ENCODE measurements around the gene LRRN3.
"Not testable (repeated sequence)": the region's sequence is repeated elsewhere in the genome, so short reads cannot be mapped to it uniquely, and the experiment has no call there.

LRRN3 gene

DNA sequence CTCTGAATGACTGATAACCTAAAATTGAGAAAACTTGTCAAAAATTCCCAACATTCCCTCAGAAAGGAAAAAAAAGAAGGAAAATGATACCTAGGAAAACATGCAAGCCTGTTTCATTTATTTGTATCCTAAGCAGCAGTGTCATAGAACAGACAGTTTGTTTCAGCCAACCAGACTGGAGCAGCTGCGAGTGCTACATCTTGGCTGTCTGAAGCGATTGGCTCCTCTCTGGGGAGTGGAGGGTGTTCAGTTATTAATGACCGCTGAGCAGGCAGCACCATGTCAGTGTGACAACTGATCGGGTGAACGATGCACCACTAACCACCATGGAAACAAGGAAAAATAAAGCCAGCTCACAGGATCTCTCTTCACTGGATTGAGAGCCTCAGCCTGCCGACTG, at the start of gene LRRN3:
LRRN3 (plus strand) TSS at position 282 of the 400 bp plus-strand sequence. CDS start 31,646 bp downstream, outside the sequence.
- DNase-seq (ENCODE audit: low read depth): no peak

GRCh38 chr7:111041577-111041976, 49.4 kb upstream of the LRRN3 start:
- no peak for DNase-seq (ENCODE audit: low read depth)

- DNase-seq (ENCODE audit: low read depth): no peak
These were observed 48.1 kb upstream of the LRRN3 start for GRCh38 chr7:111042842-111043241.

DNA sequence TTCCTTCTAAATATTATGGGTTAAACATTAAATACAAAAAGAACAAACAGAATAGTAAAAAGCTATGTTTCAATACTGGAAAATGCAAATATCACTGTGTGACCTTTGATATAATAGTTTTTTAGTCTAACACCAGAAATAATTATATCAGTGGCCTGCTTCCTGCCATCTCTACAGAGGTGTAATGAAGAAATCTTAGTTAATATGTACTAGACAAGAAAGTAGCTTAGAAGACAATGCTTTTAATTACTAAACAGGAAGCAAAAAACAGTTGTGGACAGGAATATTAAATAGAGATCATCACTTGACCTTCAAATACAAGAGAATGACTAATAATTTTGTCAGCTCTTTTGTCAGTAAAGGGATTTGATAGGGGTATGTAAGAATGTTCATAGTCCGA, 47.4 kb upstream of the LRRN3 start:
- no peak for DNase-seq (ENCODE audit: low read depth)

DNA sequence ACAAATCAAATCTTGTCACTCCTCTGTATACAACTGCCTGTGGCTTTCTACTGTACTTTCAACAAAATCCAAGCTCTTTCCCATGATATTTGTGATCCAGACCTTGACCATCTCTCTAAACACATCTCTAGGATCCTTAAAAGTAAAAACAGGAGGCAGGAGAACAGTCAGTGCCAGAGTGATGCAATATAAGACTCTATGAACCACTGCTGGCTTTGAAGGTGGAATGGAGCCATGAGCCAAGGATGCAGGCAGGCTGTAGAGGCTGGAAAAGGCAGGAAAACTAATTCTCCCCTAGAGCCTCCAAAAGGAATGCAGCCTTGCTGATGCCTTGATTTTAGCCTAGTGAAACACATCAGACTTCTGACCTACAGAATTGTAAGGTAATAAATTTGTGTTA, 45.5 kb upstream of the LRRN3 start:
- DNase-seq (ENCODE audit: low read depth): no peak

DNA sequence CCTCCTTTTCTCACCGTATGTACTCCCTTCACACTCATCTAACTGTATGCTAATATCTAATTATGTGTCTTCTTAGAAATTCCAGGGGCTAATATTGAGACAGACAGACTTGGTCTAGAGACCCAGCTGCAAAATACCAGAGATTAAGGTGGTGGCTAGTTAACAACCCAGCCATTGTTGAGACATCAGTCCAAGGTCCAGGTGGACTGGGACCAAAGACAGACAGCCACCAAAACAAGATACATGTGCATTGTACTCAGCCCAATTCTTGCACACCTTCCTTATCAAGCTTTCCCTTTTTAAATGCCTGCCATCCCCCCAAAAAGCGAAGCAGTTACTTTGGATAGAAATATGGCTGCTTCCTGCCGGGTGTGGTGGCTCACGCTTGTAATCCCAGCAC, 43.3 kb upstream of the LRRN3 start:
- DNase-seq (ENCODE audit: low read depth): no peak

DNA sequence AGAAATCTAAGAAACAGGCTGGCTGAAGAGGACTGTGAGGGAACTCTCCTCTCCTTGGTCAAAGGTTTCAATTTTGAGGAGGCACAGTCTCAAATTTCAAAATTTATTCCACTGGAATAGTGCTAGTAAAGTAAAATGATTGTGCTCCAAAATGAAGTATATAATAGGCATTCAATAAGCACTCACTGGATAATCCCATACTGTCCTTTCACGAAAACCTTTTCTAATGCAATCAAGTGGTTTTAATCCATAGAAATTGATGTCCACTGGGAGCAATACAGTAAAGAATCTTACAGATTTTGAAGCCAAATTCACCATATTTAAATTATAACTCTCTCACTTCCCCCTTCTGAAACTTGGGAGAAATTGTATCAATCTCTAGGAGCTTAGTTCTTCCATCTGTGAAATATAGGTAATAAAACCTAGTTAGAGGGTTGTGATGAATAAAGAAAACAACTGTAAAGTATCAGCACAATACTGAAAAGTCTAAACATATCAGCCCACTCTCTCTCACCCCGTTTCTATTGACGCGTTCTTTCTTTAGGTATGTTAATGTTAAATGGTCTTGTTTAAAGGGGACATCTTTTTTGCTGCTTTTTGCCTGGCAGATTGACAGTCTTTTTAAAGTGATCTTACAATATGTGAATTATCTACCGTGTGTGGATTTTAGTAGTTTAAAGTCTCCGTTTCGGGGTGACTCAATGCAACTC, 40.8 kb upstream of the LRRN3 start:
- no peak for DNase-seq (ENCODE audit: low read depth)

- DNase-seq (ENCODE audit: low read depth): no peak
These were observed 40.0 kb upstream of the LRRN3 start for GRCh38 chr7:111050875-111051416.

GRCh38 chr7:111051832-111052231, 39.1 kb upstream of the LRRN3 start:
- DNase-seq (ENCODE audit: low read depth): no peak

GRCh38 chr7:111053035-111053434, 37.9 kb upstream of the LRRN3 start:
- no peak for DNase-seq (ENCODE audit: low read depth)

DNA sequence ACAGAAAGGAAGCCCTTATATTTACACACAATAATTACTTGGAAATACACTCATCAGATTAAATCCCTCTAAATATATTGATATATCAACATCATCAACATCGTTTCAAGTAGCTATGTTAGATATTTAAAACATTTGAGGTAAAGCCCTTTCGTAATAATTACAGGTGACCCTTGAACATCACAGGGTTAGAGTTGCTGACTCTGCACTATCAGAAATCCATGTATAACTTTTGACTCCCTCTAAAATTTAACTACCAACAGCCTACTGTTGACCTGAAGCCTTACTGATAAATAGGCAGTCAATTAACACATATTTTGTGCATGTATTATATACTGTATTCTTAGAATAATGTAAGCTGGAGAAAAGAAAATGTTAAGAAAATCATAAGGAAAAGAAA, 34.6 kb upstream of the LRRN3 start:
- DNase-seq (ENCODE audit: low read depth): no peak

- no peak for DNase-seq (ENCODE audit: low read depth)
These were observed 33.9 kb upstream of the LRRN3 start for GRCh38 chr7:111057066-111057465.

GRCh38 chr7:111059833-111060232, 31.1 kb upstream of the LRRN3 start:
- no peak for DNase-seq (ENCODE audit: low read depth)

DNA sequence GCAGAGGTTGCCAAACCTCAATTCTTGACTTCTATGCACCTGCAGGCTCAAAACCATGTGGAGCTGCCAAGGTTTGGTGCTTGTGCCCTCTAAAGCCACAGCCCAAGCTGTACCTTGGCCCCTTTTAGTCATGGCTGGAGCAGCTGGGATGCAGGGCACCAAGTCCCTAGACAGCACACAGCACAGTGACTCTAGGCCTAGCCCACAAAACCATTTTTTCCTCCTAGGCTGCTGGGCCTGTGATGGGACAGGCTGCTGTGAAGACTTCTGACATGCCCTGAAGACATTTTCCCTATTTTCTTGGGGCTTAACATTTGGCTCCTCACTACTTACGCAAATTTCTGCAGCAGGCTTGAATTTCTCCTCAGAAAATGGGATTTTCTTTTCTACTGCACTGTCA, 27.8 kb upstream of the LRRN3 start:
- DNase-seq (ENCODE audit: low read depth): no peak

- no peak for DNase-seq (ENCODE audit: low read depth)
These were observed 23.7 kb upstream of the LRRN3 start for GRCh38 chr7:111067251-111067650.

DNA sequence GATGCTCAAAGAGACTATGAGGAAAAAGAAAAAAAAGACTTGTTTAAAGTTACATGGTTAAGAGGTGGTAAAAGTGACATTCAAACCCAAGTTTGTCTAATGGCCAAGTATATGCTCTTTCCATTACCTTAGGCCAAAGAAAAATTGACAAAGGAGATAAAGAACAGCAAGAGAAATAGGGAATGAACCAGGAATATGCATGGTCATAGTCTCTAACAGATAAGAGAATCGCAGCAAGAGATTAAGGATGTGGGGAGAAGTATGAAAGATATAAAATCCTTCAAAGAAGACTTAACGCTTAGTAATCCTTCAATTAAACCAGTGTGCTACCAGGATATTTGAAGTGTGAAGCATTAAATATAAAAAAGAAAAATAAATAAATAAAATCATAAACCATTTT, 23.2 kb upstream of the LRRN3 start:
- no peak for DNase-seq (ENCODE audit: low read depth)

DNA sequence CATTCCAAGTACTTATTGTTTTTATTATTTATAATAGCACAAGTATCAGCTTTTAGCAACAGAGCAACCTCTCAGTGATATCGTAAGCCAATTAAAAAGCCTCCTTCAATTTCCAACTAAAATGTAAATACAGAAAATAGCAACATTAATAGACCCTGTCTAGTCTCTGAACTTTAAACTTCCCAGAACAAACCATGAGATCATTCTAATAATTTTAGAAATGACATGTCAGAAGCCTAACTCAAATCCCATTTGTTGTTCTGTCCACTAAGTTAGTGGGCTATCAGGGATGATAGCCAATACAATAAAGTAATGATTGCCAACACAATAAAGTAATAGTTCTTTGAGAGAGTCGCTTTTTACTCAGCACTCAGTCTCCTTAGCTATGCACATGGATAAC, 22.3 kb upstream of the LRRN3 start:
- no peak for DNase-seq (ENCODE audit: low read depth)

DNA sequence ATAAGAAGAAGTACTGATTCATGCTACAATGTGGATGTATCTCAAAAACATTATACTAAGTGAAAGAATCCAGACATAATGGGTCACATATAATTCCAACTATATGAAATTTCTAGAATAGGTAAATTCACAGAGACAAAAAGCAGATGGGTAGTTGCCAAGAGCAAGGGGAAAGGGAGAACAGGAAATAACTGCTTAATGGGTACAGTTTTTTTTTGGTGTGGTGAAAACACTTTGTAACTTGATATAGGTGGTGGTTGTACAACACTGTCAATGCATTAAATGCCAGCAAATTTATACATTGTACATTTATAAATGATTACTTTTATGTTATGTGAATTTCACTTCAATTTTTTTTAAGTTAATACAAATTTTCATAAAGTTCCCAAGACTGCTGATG, 19.4 kb upstream of the LRRN3 start:
- no peak for DNase-seq (ENCODE audit: low read depth)

DNA sequence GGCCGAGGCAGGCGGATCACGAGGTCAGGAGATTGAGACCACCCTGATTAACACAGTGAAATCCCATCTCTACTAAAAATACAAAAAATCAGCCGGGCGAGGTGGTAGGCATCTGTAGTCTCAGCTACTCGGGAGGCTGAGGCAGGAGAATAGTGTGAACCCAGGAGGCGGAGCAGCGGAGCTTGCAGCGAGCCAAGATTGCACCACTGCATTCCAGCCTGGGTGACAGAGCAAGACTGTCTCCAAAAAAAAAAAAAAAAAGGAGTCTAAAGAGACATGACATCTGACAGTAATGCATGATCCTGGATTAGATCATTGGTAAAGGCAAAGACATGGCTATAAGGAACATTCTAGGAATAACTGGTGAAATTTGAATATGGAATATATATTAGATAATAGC, 18.3 kb upstream of the LRRN3 start:
- DNase-seq (ENCODE audit: low read depth): not testable (repeated sequence)

GRCh38 chr7:111074071-111074747, 16.7 kb upstream of the LRRN3 start:
- no peak for DNase-seq (ENCODE audit: low read depth)

DNA sequence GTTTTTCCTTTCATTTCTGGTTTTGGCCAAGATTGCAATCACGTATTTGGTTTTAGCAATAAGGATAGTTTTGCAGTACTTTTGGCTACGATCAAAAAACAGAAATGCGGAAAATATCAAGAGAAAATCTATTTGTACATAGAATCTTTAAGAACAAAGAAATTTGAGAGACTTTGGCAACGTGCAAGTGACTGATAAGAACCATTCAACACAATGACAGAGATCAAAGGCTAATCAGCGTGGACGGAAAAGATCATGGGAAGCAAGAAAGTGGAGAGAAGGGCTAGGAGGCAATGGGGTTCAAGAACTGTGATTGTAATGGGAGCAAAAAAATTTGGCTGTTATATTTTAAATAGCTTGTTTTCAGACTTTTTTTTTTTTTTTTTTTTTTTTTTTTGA, 16.2 kb upstream of the LRRN3 start:
- no peak for DNase-seq (ENCODE audit: low read depth)

DNA sequence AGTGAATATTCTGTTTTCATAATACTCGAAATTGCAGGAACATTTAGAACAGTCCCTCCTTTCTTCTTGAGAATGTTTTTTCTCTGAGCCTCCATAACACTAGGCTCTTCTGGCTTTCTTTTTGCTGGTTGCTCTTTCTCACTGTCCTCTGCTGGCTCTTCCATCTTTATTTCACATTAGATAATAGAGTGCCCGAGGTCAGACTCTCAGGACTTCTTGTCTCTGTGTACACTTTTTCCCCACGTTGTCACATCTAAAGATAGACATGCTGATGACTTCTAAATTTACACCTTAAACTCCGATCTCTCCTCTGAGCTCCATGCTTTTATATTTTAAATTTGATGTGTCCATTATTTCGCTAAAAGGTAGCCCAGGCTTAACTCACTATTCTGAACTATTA, 15.4 kb upstream of the LRRN3 start:
- no peak for DNase-seq (ENCODE audit: low read depth)

DNA sequence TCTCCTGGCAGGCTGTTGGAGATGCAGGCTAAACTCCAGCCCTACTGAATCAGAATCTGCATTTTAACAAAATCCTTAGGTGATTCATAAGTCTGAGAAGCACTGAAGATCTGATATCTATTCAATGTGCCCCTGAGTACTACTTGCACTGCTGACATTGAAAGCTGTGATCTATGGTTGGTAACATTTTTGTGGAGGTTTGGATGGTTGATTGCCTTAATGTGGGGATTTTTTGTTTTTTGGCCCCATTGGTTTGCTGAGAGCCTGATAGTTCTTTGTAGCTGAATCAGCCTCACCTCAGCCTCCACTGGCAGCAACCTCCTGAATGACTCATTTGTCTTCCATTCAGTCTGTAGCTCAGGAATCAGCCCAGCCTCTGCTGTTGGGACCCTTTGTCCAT, 14.7 kb upstream of the LRRN3 start:
- no peak for DNase-seq (ENCODE audit: low read depth)

GRCh38 chr7:111077001-111077400, 13.9 kb upstream of the LRRN3 start:
- no peak for DNase-seq (ENCODE audit: low read depth)

Data from stimulated activated CD8-positive, alpha-beta memory T cell treated with anti-CD3 and anti-CD28 coated beads, Interleukin-15, amount 100 ng/mL, for 1 hour (primary cell).